Kidney (tissue), 14 donors: ENCODE measurements around the gene ITM2A. TPM values are rescaled to one million over a fixed set of nuclear protein-coding genes. Genes with fewer than 3 reads are reported as not detected.

Source experiments
- DNase-seq, 5 donors: peaks; one replicate each; pipeline ENCODE4 v3.0.0-alpha.2; 2013 to 2020
- FAIRE-seq: peaks from 2 replicates; lab custom pipeline; 2012; peaks lifted over from hg19 to GRCh38; lab: Jason Lieb, UNC
- H3K27ac ChIP-seq, 2 donors: one replicate each; pipeline ENCODE4 v1.7.0; 2013; ENCODE audit warnings: low read depth in 2 of 2, low read length in 2 of 2, inconsistent platforms in 1 of 2
- H3K27me3 ChIP-seq: one replicate; pipeline ENCODE4 v1.7.1; 2013; ENCODE audit warnings: low read length, inconsistent platforms; ENCODE audit not compliant: control insufficient read depth, insufficient read depth
- H3K36me3 ChIP-seq, 3 donors: one replicate each; pipeline versions ENCODE4 v1.7.0 to v1.7.1; 2013; ENCODE audit warnings: low read length in 3 of 3, control low read depth in 1 of 3, inconsistent platforms in 1 of 3; ENCODE audit not compliant: insufficient read depth in 3 of 3, control insufficient read depth in 2 of 3
- H3K4me1 ChIP-seq, 3 donors: one replicate each; pipeline versions ENCODE4 v1.7.0 to v1.7.1; 2013; ENCODE audit warnings: low read length in 3 of 3, inconsistent platforms in 1 of 3, low read depth in 1 of 3; ENCODE audit not compliant: control insufficient read depth in 2 of 3, insufficient read depth in 2 of 3
- H3K4me3 ChIP-seq, 3 donors: one replicate each; pipeline versions ENCODE4 v1.7.0 to v1.8.1; 2013; ENCODE audit warnings: low read length in 3 of 3, control low read depth in 1 of 3, inconsistent platforms in 1 of 3
- H3K9ac ChIP-seq, 3 donors: one replicate each; pipeline versions ENCODE4 v1.7.0 to v1.7.1; 2013; ENCODE audit warnings: low read length in 3 of 3, control low read depth in 1 of 3, inconsistent platforms in 1 of 3
- H3K9me3 ChIP-seq, 3 donors: one replicate each; pipeline versions ENCODE4 v1.7.0 to v1.7.1; 2013; ENCODE audit warnings: low read length in 3 of 3, control low read depth in 1 of 3, inconsistent platforms in 1 of 3; ENCODE audit not compliant: control insufficient read depth in 2 of 3, insufficient read depth in 1 of 3
- intact Hi-C: fragments of 100-400 bp; cut with DNase I; formaldehyde crosslinking; loops from one replicate; pipeline ENCODE4 v1.11.1; 2022
- polyA plus RNA-seq: library from polyadenylated mRNA; stranded (reverse); fragments of 350-450 nt; fragmentation: Illumina TruSeq; extraction: RNeasy Lipid Tissue Mini Kit (QIAGEN cat#74804); gene quantifications from one replicate; pipeline ENCODE4 v1.2.3, GENCODE V29; 2014; ENCODE audit warnings: low read depth, low replicate concordance; ENCODE audit not compliant: insufficient read depth
- total RNA-seq: library from RNA; stranded (reverse); fragmentation: NEBNext Ultra II Directional; extraction: Animal tissue kit (Norgen Biotek cat#: 25700); gene quantifications from one replicate; pipeline ENCODE4 v1.2.1, GENCODE V29; 2021
- TF ChIP-seq, protein P1 (sequence below): IDR thresholded peaks from 3 replicates; pipeline ENCODE4 v1.5.1; 2012; ENCODE audit warnings: mild to moderate bottlenecking, moderate library complexity, borderline replicate concordance; ENCODE audit not compliant: insufficient read depth; ENCODE audit errors: extremely low read depth
- donor health status: control.
- donor health status: control.
- donor health status: control.
- donor health status: control.
- donor health status: control.
- donor health status: DM: yes; HTN: yes; CAD: no.
- donor health status: Normal renal cell carcinoma (clear cell type).

The ITM2A gene
- total and polyA plus RNA-seq, 2 donors from 2014 or later, result 28.8 to 60.6 TPM

DNA sequence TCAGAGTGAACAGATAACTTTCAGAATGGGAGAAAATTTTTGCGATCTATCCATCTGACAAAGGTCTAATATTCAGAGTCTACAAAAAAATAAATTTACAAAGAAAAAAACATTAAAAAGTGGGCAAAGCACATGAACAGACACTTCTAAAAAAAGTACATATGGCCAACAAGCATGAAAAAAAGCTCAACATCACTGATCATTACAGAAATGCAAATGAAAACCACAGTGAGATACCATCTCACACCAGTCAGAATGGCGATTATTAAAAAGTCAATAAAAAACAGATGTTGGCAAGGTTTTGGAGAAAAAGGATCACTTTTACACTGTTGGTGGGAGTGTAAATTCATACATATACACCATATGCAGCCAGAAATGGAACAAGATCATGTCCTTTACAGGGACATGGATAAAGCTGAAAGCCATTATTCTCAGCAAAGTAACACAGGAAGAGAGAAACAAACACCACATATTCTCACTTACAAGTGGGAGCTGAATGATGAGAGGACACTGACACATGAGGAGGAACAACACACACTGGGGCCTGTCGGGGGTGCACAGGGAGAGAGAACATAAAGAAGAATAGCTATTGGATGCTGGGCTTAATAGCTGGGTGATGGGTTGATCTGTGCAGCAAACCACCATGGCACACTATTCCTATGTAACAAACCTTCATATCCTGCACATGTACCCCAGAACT lies 41.6 kb upstream of the ITM2A start:
- Histone ChIP-seq H3K9ac (no peak overlapping the region), H3K27ac (no peak overlapping the region), H3K4me3 (no peak overlapping the region), H3K27me3 (no peaks in the 10 kb centered on the region), H3K4me1 (no peaks in the 10 kb centered on the region), H3K36me3 (no peaks in the 10 kb centered on the region), H3K9me3 (no peaks in the 10 kb centered on the region)
- TF ChIP-seq, protein P1, sequence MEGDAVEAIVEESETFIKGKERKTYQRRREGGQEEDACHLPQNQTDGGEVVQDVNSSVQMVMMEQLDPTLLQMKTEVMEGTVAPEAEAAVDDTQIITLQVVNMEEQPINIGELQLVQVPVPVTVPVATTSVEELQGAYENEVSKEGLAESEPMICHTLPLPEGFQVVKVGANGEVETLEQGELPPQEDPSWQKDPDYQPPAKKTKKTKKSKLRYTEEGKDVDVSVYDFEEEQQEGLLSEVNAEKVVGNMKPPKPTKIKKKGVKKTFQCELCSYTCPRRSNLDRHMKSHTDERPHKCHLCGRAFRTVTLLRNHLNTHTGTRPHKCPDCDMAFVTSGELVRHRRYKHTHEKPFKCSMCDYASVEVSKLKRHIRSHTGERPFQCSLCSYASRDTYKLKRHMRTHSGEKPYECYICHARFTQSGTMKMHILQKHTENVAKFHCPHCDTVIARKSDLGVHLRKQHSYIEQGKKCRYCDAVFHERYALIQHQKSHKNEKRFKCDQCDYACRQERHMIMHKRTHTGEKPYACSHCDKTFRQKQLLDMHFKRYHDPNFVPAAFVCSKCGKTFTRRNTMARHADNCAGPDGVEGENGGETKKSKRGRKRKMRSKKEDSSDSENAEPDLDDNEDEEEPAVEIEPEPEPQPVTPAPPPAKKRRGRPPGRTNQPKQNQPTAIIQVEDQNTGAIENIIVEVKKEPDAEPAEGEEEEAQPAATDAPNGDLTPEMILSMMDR, result no peak
- intact Hi-C loops, result no loop called here
- DNase-seq (no peak), FAIRE-seq (no peak)

DNA sequence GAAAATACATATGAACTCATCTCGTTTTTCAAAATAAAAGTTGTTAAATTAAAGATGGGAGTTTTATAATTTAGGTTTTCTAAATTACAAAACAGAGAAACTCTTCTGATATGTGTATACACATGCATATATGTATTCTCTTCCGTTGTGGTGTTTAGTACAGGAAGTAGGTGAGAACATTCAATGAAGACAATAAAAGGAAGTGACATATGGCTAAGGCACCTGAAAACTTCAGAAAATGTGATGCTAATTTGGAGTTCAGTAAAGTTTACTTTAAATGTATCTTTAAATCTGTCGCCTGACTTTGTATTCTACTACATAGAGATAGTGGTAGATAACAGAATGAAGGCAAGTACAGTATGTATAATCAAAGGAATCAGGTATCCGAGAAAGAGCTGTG lies 33.5 kb upstream of the ITM2A start:
- no peak for FAIRE-seq
- intact Hi-C loops, result no loop called here
- no peak for DNase-seq
- TF ChIP-seq, protein P1, result no peak
- H3K4me1 ChIP-seq, result no peaks in the 10 kb centered on the region
- H3K9ac ChIP-seq, result no peak overlapping the region
- no peaks in the 10 kb centered on the region for H3K36me3 ChIP-seq
- no peak overlapping the region for H3K27ac ChIP-seq
- no peak overlapping the region for H3K4me3 ChIP-seq
- no peaks in the 10 kb centered on the region for H3K9me3 ChIP-seq
- peaks cover 2% of the 10 kb centered on the region for H3K27me3 ChIP-seq

DNA sequence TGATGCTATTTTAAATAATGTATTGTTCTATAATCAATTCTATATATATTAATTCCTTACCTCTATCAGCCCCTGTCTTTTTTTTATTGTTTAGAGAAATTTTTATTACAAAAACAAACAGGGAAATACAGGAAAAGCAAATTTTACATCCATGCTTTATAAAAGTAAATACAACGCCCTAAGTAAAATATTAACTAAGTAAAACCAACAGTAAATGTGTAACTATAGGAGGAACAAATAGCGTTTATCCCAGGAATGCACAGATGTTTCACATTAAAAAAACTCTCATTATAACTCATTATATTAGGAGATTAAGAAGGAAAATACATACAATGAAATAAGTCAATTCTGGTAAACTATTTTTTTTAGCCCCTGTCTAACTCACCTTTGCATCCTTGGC lies 8.2 kb upstream of the ITM2A start:
- FAIRE-seq, result no peak
- intact Hi-C loops, result no loop called here

More for the DNA sequence above, 8.2 kb upstream of the ITM2A start:
- no peak overlapping the region for H3K4me3 ChIP-seq
- no peak overlapping the region for H3K9ac ChIP-seq
- no peak overlapping the region for H3K27ac ChIP-seq
- no peaks in the 10 kb centered on the region for H3K4me1 ChIP-seq
- H3K27me3 ChIP-seq, result no peaks in the 10 kb centered on the region
- no peak for DNase-seq
- H3K9me3 ChIP-seq, result no peaks in the 10 kb centered on the region
- H3K36me3 ChIP-seq, result no peaks in the 10 kb centered on the region
- TF ChIP-seq, protein P1, result no peak
